Central memory CD4-positive, alpha-beta T cell (primary cell): ENCODE data around the gene MYZAP.

Experiments used
- DNase-seq: peaks from one replicate; pipeline ENCODE4 v3.0.0; 2022

Gene MYZAP

GRCh38 chr15:57706405-57707209 is 114.9 kb downstream of the MYZAP start, which contains the start of gene POLR2M:
Gene POLR2M, plus strand, starts transcription at chr15:57706714. Its CDS starts 129 bp downstream, at chr15:57706843.
- peak; percentile 93 for DNase-seq

DNA sequence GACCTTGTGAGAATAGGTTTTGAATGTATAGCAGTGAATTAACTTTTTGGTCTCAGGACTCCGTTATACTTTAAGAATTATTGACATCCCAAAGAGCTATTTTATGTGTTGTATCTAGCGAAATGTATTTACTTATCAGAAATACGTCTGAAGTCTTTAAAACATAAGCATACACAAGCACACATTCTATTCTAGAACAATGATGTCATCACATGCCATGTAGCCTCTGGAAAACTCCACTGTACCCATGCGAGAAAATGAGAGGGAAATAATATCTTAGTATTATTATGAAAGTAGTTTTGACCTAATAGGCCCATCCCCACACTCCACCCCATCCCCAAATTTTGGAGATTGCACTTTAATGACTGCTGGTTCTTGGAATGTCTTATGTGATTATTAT is 116.3 kb downstream of the MYZAP start:
- no peak for DNase-seq

- no peak for DNase-seq
Measured at GRCh38 chr15:57718309-57718708, 126.6 kb downstream of the MYZAP start.

GRCh38 chr15:57720867-57721266 is 129.2 kb downstream of the MYZAP start:
- DNase-seq = no peak

- DNase-seq = no peak
Measured at GRCh38 chr15:57726411-57726810, 134.7 kb downstream of the MYZAP start.

DNA sequence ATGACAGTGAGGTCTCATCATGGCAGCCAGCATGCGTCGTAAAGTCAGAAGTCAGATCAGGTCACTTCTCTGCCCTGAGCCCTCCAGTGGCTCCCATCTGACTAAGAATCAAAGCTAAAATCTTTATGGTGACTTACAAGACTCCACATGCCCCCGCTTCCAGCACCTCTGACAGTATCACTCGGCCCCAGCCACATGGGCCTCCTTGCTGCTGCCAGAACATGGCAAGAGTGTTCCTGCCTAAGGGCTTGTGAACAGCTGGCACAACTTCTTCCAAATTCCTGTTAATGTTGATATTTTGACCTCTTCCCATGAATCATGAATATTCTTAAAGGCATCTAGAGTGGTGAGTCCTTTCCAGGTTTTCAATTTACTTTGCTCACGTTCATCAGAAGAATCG is 135.3 kb downstream of the MYZAP start:
- no peak for DNase-seq

DNA sequence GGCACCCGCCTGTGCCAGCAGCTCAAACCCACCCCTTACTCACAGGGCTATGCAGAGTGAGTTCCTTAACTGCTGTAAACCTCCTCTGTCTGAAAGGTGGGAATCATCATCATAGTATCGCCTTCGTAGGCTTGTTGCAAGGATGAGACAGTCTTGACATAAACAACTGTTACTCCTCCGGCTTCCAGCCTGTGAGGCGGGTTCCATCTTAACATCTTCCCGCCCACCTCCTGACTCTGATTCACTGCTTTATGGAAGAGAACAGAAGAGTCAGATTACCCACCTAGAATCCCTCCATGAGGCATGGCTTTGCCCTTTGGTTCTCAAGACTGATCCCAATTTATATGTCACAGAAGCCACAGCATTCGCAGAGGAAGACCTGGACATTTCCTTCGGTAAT is 136.7 kb downstream of the MYZAP start:
- DNase-seq = no peak

- no peak for DNase-seq
Measured at GRCh38 chr15:57730876-57731275, 139.2 kb downstream of the MYZAP start.

DNA sequence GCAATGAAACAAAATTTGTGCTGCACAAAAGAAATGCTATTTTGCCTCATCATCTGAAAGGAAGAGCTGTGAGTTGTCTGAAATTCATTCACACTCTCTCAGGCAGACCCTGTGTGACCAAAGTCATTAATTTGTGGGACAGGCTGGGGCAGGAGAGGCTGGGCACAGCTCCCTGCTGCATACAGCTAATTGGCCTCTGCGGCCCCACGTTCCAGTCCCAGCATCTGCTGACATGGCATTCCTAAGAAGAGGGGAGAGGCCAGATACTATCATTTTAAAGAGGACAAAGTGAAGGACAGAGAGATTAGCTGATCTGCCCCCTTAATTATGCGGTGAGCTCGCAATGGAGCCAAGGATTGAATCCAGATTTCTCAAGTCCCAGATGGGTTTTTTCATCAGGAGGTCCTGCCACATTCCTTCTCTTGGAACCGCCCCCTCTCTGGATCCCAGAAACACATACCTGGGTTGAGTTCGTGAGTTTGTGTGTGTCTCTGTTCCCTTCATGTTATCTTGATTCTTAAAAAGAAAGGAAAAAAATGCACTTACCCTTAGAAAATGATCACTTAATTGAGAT is 139.9 kb downstream of the MYZAP start:
- DNase-seq = no peak

GRCh38 chr15:57732526-57733331 is 141.0 kb downstream of the MYZAP start:
- DNase-seq = peak; percentile 19

DNA sequence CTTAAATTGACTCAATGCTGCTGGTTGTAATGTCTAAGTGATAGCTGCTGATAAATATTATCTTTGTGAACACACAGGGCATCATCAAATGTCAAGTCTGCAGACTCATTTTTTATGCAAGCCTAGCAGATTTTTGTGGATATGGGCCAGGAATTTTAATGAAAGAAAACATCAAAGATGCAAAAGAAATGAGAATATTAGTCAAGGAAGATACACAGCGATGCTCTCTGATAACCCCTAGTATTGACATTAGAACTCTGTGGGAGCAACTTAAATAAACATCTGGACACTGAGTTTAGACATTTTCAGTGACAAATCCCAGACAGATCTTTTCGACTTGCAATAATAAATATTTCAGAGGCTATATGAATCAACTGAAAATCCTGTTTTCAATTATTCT is 143.2 kb downstream of the MYZAP start:
- no peak for DNase-seq
